Upper lobe of left lung (tissue), 4 donors: ENCODE data around the gene NRXN3.

Experiments used
- POLR2A ChIP-seq, 4 donors: fragments of 450-650 bp; IDR thresholded peaks; one replicate each; pipeline ENCODE4 v1.5.1; 2016 to 2017; ENCODE audit warnings: antibody characterized with exemption in 4 of 4, mild to moderate bottlenecking in 2 of 4
- POLR2AphosphoS5 ChIP-seq, 2 donors: sonication (generic); formaldehyde crosslinking; IDR thresholded peaks; one replicate each; pipeline ENCODE4 v1.5.1; 2017; ENCODE audit warnings: antibody characterized with exemption in 2 of 2
- TF ChIP-seq, protein P1 (sequence below), 6 experiments: fragments of 450-650 bp in 4 of 6; fragments of 200-600 bp in 2 of 6; sonication (generic) in 2 of 6; IDR thresholded peaks; one replicate each; pipeline ENCODE4 v1.5.1; 2016 to 2019; ENCODE audit warnings: antibody characterized with exemption in 6 of 6

DNA sequence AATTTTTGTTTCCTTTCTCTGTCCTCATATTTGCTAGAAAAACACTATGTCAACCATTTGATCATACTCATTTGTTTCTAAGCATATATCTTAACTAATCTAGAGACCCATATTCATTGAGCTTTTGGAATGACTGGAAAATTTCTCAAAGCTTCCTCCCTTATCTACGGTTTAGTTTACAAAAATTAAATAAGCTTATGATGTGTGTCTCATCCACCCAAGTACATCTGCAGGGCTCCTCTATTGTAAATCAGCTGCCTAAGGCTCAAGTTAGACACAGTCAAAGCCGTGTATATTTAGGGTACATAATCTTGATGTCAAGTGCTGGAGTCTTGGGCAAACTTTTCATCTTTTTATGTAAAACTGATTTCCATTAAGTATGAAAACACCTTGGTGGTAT is 1670.7 kb downstream of the NRXN3 start:
- TF ChIP-seq, protein P1, sequence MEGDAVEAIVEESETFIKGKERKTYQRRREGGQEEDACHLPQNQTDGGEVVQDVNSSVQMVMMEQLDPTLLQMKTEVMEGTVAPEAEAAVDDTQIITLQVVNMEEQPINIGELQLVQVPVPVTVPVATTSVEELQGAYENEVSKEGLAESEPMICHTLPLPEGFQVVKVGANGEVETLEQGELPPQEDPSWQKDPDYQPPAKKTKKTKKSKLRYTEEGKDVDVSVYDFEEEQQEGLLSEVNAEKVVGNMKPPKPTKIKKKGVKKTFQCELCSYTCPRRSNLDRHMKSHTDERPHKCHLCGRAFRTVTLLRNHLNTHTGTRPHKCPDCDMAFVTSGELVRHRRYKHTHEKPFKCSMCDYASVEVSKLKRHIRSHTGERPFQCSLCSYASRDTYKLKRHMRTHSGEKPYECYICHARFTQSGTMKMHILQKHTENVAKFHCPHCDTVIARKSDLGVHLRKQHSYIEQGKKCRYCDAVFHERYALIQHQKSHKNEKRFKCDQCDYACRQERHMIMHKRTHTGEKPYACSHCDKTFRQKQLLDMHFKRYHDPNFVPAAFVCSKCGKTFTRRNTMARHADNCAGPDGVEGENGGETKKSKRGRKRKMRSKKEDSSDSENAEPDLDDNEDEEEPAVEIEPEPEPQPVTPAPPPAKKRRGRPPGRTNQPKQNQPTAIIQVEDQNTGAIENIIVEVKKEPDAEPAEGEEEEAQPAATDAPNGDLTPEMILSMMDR (IDR thresholded peaks at IDR 0.05) = no peak
- TF ChIP-seq POLR2A (IDR thresholded peaks at IDR 0.05) = no peak
- TF ChIP-seq POLR2AphosphoS5 (IDR thresholded peaks at IDR 0.05) = no peak
